Subcutaneous adipose tissue (tissue), 4 donors: Measurements from ENCODE around the gene MYH11. TPM values are rescaled to one million over a fixed set of nuclear protein-coding genes. Genes with fewer than 3 reads are reported as not detected.

Source experiments
- CTCF ChIP-seq: fragments of 450-650 bp; IDR thresholded peaks from one replicate; pipeline ENCODE4 v1.5.1; 2016; ENCODE audit warnings: low read depth, mild to moderate bottlenecking, control low read depth, antibody characterized with exemption, moderate library complexity
- total RNA-seq, 4 donors: library from RNA; depleted of rRNA; stranded (reverse); fragments of >200 nt; gene quantifications; one replicate each; pipeline ENCODE4 v1.1.0, GENCODE V29; 2016

MYH11 gene
- total RNA-seq, 4 donors from 2014 or later: 9.5 to 43.7 (median 23.0) TPM

GRCh38 chr16:15772579-15773293, 84.1 kb downstream of the MYH11 start:
- TF ChIP-seq CTCF: no peak

GRCh38 chr16:15771694-15772093, 85.1 kb downstream of the MYH11 start:
- no peak for TF ChIP-seq CTCF

GRCh38 chr16:15770512-15770911, 86.3 kb downstream of the MYH11 start:
- no peak for TF ChIP-seq CTCF

GRCh38 chr16:15770107-15770506, 86.7 kb downstream of the MYH11 start:
- no peak for TF ChIP-seq CTCF

- TF ChIP-seq CTCF: no peak
These were observed 87.6 kb downstream of the MYH11 start for GRCh38 chr16:15769239-15769638.

GRCh38 chr16:15768201-15768600, 88.6 kb downstream of the MYH11 start:
- TF ChIP-seq CTCF: no peak

GRCh38 chr16:15766918-15767317, 89.9 kb downstream of the MYH11 start:
- TF ChIP-seq CTCF: no peak
